Liver (tissue), 9 donors: ENCODE results near the gene CCDC30. TPM values are rescaled to one million over a fixed set of nuclear protein-coding genes. Genes with fewer than 3 reads are reported as not detected.

ENCODE experiments used
- DNase-seq: peaks from one replicate; pipeline ENCODE4 v3.0.0-alpha.2; 2017; ENCODE audit warnings: low spot score
- H3K27ac ChIP-seq, 2 donors: one replicate each; pipeline ENCODE4 v1.7.0; 2013; ENCODE audit warnings: inconsistent platforms in 2 of 2, low read length in 2 of 2, control low read depth in 1 of 2, low read depth in 1 of 2, mild to moderate bottlenecking in 1 of 2
- H3K27me3 ChIP-seq, 4 donors: one replicate each; pipeline versions ENCODE4 v1.6.1 to v1.7.0; 2013; ENCODE audit warnings: low read length in 3 of 4, inconsistent platforms in 1 of 4, mild to moderate bottlenecking in 1 of 4, moderate library complexity in 1 of 4; ENCODE audit not compliant: control insufficient read depth in 4 of 4, insufficient read depth in 4 of 4
- H3K36me3 ChIP-seq, 4 donors: one replicate each; pipeline versions ENCODE4 v1.6.1 to v1.7.0; 2013; ENCODE audit warnings: low read length in 3 of 4, mild to moderate bottlenecking in 3 of 4, low read depth in 1 of 4, moderate library complexity in 1 of 4; ENCODE audit not compliant: control insufficient read depth in 4 of 4, insufficient read depth in 3 of 4
- H3K4me1 ChIP-seq, 4 donors: one replicate each; pipeline versions ENCODE4 v1.6.1 to v1.7.0; 2013; ENCODE audit warnings: low read length in 3 of 4, mild to moderate bottlenecking in 3 of 4, moderate library complexity in 1 of 4; ENCODE audit not compliant: control insufficient read depth in 4 of 4, insufficient read depth in 4 of 4
- H3K4me3 ChIP-seq, 3 donors: one replicate each; pipeline versions ENCODE4 v1.6.1 to v1.7.0; 2013; ENCODE audit warnings: low read length in 3 of 3, control low read depth in 1 of 3, low read depth in 1 of 3, mild to moderate bottlenecking in 1 of 3
- H3K9ac ChIP-seq, 2 donors: one replicate each; pipeline ENCODE4 v1.7.0; 2013; ENCODE audit warnings: low read length in 2 of 2, mild to moderate bottlenecking in 2 of 2, moderate library complexity in 2 of 2, control low read depth in 1 of 2, low read depth in 1 of 2
- H3K9me3 ChIP-seq, 4 donors: one replicate each; pipeline versions ENCODE4 v1.6.1 to v1.7.0; 2013; ENCODE audit warnings: low read length in 3 of 4; ENCODE audit not compliant: control insufficient read depth in 4 of 4
- CTCF ChIP-seq: fragments of 150-350 bp; IDR thresholded peaks from 2 replicates; pipeline ENCODE4 v1.5.1; 2017; ENCODE audit warnings: improper control_type of control experiment, low read depth, low read length; ENCODE audit not compliant: missing input control
- HNF4A ChIP-seq, 2 donors: conservative IDR thresholded peaks; 2 replicates each; pipeline ENCODE4 v1.6.1; 2016; ENCODE audit warnings: antibody characterized with exemption in 2 of 2, mild to moderate bottlenecking in 2 of 2
- HNF4G ChIP-seq: IDR thresholded peaks from 2 replicates; pipeline ENCODE4 v1.6.1; 2016; ENCODE audit warnings: antibody characterized with exemption
- JUND ChIP-seq, 2 donors: IDR thresholded peaks; 2 replicates each; pipeline ENCODE4 v1.6.1; 2016; ENCODE audit warnings: antibody characterized with exemption in 2 of 2
- MAX ChIP-seq: IDR thresholded peaks from 2 replicates; pipeline ENCODE4 v1.6.1; 2016; ENCODE audit warnings: antibody characterized with exemption
- NR2F2 ChIP-seq: IDR thresholded peaks from 2 replicates; pipeline ENCODE4 v1.6.1; 2016; ENCODE audit warnings: antibody characterized with exemption
- RAD21 ChIP-seq, 2 donors: IDR thresholded peaks; 2 replicates each; pipeline ENCODE4 v1.6.1; 2016; ENCODE audit warnings: antibody characterized with exemption in 2 of 2, mild to moderate bottlenecking in 2 of 2
- REST ChIP-seq: IDR thresholded peaks from 2 replicates; pipeline ENCODE4 v1.6.1; 2016; ENCODE audit warnings: antibody characterized with exemption, mild to moderate bottlenecking
- RXRA ChIP-seq, 2 donors: IDR thresholded peaks; 2 replicates each; pipeline ENCODE4 v1.6.1; 2017 to 2018; ENCODE audit warnings: antibody characterized with exemption in 2 of 2, mild to moderate bottlenecking in 1 of 2
- SP1 ChIP-seq: IDR thresholded peaks from 2 replicates; pipeline ENCODE4 v1.6.1; 2018; ENCODE audit warnings: antibody characterized with exemption, mild to moderate bottlenecking
- YY1 ChIP-seq: IDR thresholded peaks from 2 replicates; pipeline ENCODE4 v1.6.1; 2016; ENCODE audit warnings: antibody characterized with exemption, mild to moderate bottlenecking
- WGBS: extraction: QIAGEN DNeasy Blood & Tissue Kit; methylation state at CpG from one replicate; pipeline ENCODE4 v1.1.7; 2013; 5-methylcytosine and 5-hydroxymethylcytosine counted together
- polyA plus RNA-seq, 2 donors: library from polyadenylated mRNA; stranded (reverse) in 1 of 2; unstranded in 1 of 2; fragments of 200-250 nt in 1 of 2; fragments of >200 nt in 1 of 2; fragmentation: Nextera tagmentation in 1 of 2; extraction: Ambion mirVana in 1 of 2; gene quantifications; one replicate each; pipeline versions ENCODE4 v1.2.1 to v1.2.3, GENCODE V29; 2013 to 2015
- total RNA-seq, 2 donors: library from RNA; depleted of rRNA; stranded (reverse); fragments of >200 nt; gene quantifications; one replicate each; pipeline ENCODE4 v1.2.3, GENCODE V29; 2014
- TF ChIP-seq, protein P1 (sequence below): IDR thresholded peaks from 2 replicates; pipeline ENCODE4 v1.6.1; 2016; ENCODE audit warnings: antibody characterized with exemption
- TF ChIP-seq, protein P2 (sequence below): IDR thresholded peaks from 2 replicates; pipeline ENCODE4 v1.6.1; 2016; ENCODE audit warnings: antibody characterized with exemption
- donor health status: healthy.
- donor health status: healthy.
- donor health status: healthy.
- donor health status: healthy.
- donor health status: healthy.

The CCDC30 gene
- total and polyA plus RNA-seq, 4 donors, result 0.07 to 2.0 (median 1.3) TPM

DNA sequence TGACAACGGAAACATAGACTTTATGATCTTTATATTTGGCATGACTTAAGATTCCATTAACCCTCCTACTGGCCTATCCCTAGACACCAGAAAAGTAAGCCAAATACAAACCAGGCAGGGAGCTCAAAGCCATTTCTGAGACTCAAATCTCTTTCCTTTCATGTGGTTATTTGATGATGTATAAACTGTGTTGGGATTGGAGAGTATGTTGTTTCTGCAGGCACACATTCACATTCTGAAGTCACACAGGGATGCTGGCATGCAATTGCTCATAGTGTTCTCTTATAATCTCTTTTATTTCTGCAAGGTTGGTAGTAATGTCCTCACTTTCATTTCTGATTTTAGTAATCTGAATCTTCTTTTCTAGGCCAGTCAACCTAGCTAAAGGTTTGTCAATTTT, 13.0 kb upstream of the CCDC30 start:
- Histone ChIP-seq H3K9ac (no peak overlapping the region), H3K9me3 (no peaks in the 10 kb centered on the region), H3K4me3 (no peak overlapping the region), H3K4me1 (peaks cover 0 to 10% (median 5%) of the 10 kb centered on the region in 4 donors), H3K27me3 (no peaks in the 10 kb centered on the region), H3K27ac (no peak overlapping the region), H3K36me3 (no peaks in the 10 kb centered on the region)
- TF ChIP-seq YY1 (no peak), RAD21 (IDR thresholded peaks at IDR 0.05) (no peak), CTCF (no peak), HNF4A (conservative IDR thresholded peaks at IDR 0.05) (no peak), NR2F2 (no peak), JUND (IDR thresholded peaks at IDR 0.05) (no peak), REST (no peak)
- TF ChIP-seq, protein P1, sequence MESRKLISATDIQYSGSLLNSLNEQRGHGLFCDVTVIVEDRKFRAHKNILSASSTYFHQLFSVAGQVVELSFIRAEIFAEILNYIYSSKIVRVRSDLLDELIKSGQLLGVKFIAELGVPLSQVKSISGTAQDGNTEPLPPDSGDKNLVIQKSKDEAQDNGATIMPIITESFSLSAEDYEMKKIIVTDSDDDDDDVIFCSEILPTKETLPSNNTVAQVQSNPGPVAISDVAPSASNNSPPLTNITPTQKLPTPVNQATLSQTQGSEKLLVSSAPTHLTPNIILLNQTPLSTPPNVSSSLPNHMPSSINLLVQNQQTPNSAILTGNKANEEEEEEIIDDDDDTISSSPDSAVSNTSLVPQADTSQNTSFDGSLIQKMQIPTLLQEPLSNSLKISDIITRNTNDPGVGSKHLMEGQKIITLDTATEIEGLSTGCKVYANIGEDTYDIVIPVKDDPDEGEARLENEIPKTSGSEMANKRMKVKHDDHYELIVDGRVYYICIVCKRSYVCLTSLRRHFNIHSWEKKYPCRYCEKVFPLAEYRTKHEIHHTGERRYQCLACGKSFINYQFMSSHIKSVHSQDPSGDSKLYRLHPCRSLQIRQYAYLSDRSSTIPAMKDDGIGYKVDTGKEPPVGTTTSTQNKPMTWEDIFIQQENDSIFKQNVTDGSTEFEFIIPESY, result no peak
- DNase-seq, result no peak
- 88% methylated on average over 1 of the region's 1 CpG for WGBS

DNA sequence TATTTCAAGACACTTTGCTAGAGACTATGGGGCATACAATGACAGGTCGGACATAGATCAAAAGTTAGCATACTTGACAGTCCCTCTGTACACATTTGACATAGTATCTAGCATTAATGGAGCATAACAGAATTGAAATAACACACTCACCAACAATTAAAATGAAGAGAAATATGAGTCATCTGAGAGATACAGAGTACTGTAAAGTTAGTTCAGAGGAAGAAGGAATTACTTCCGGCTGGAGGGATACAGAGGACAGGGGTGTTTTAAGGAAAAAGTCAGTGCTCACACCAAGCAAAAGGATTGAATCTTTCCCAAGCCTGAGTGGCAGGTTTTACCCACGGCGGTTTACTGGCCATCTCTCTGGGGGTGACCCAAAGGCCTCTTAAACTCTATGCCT, 9.7 kb upstream of the CCDC30 start:
- DNase-seq, result no peak
- H3K4me3 ChIP-seq, result no peak overlapping the region
- peaks cover 0 to 5% (median 2%) of the 10 kb centered on the region in 4 donors for H3K36me3 ChIP-seq
- H3K9ac ChIP-seq, result no peak overlapping the region
- WGBS, result 95% methylated on average over 4 of the region's 4 CpGs
- H3K27me3 ChIP-seq, result no peaks in the 10 kb centered on the region
- H3K4me1 ChIP-seq, result peaks cover 4 to 30% (median 20%) of the 10 kb centered on the region in 4 donors
- TF ChIP-seq, protein P2, sequence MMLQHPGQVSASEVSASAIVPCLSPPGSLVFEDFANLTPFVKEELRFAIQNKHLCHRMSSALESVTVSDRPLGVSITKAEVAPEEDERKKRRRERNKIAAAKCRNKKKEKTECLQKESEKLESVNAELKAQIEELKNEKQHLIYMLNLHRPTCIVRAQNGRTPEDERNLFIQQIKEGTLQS, result no peak
- TF ChIP-seq REST, result no peak
- TF ChIP-seq JUND (IDR thresholded peaks at IDR 0.05), result no peak
- no peak for TF ChIP-seq SP1
- TF ChIP-seq MAX, result no peak
- no peak for TF ChIP-seq HNF4G
- TF ChIP-seq, protein P1, result no peak
- TF ChIP-seq CTCF, result no peak
- no peak for TF ChIP-seq RXRA (IDR thresholded peaks at IDR 0.05)
- TF ChIP-seq HNF4A (conservative IDR thresholded peaks at IDR 0.05), result no peak
- TF ChIP-seq YY1, result no peak
- no peak for TF ChIP-seq RAD21 (IDR thresholded peaks at IDR 0.05)
- H3K27ac ChIP-seq, result no peak overlapping the region
- no peaks in the 10 kb centered on the region for H3K9me3 ChIP-seq
